Sigmoid colon (tissue), 7 donors: ENCODE measurements around the gene SERTAD3. TPM values are rescaled to one million over a fixed set of nuclear protein-coding genes. Genes with fewer than 3 reads are reported as not detected.
"Not testable (repeated sequence)": the region's sequence is repeated elsewhere in the genome, so short reads cannot be mapped to it uniquely, and the experiment has no call there.

Experiments
- DNase-seq: peaks from one replicate; pipeline ENCODE4 v3.0.0-alpha.2; 2019
- H3K27ac ChIP-seq, 4 donors: fragments of 200-600 bp; sonication (generic); one replicate each; pipeline ENCODE4 v1.5.1; 2016 to 2019; ENCODE audit warnings: mild to moderate bottlenecking in 1 of 4
- H3K27me3 ChIP-seq, 3 donors: fragments of 200-600 bp; sonication (generic); one replicate each; pipeline ENCODE4 v1.5.1; 2019; ENCODE audit warnings: mild to moderate bottlenecking in 1 of 3
- H3K36me3 ChIP-seq, 4 donors: fragments of 200-600 bp; sonication (generic); one replicate each; pipeline ENCODE4 v1.5.1; 2016 to 2019
- H3K4me1 ChIP-seq, 4 donors: fragments of 200-600 bp; sonication (generic); one replicate each; pipeline ENCODE4 v1.5.1; 2017 to 2019
- H3K4me3 ChIP-seq, 4 donors: fragments of 200-600 bp; sonication (generic); one replicate each; pipeline ENCODE4 v1.5.1; 2017 to 2019; ENCODE audit warnings: mild to moderate bottlenecking in 2 of 4, moderate library complexity in 1 of 4
- H3K9me3 ChIP-seq, 4 donors: fragments of 200-600 bp in 3 of 4; sonication (generic) in 3 of 4; one replicate each; pipeline versions ENCODE4 v1.5.1 to v1.6.1; 2013 to 2019
- EP300 ChIP-seq, 4 donors: sonication (generic); formaldehyde crosslinking; IDR thresholded peaks; one replicate each; pipeline ENCODE4 v1.6.1; 2017; ENCODE audit warnings: antibody characterized with exemption in 4 of 4
- POLR2A ChIP-seq, 2 donors: fragments of 450-650 bp; IDR thresholded peaks; one replicate each; pipeline ENCODE4 v1.6.1; 2016; ENCODE audit warnings: antibody characterized with exemption in 2 of 2, mild to moderate bottlenecking in 2 of 2, moderate library complexity in 2 of 2
- POLR2AphosphoS5 ChIP-seq, 4 donors: sonication (generic); formaldehyde crosslinking; IDR thresholded peaks; one replicate each; pipeline ENCODE4 v1.6.1; 2017; ENCODE audit warnings: antibody characterized with exemption in 4 of 4
- WGBS, 2 donors: extraction: QIAGEN DNeasy Blood & Tissue Kit; methylation state at CpG; one replicate each; pipeline ENCODE4 v1.1.7; 2013; 5-methylcytosine and 5-hydroxymethylcytosine counted together
- intact Hi-C: fragments of 100-400 bp; cut with DNase I; formaldehyde crosslinking; loops from one replicate; pipeline ENCODE4 v1.15.1; 2023
- polyA plus RNA-seq, 3 donors: library from polyadenylated mRNA; stranded (reverse); fragments of 200-250 nt; gene quantifications; one replicate each; pipeline ENCODE4 v1.2.3, GENCODE V29; 2013
- total RNA-seq, 4 donors: library from RNA; depleted of rRNA; stranded (reverse); fragments of >200 nt; gene quantifications; one replicate each; pipeline ENCODE4 v1.1.0, GENCODE V29; 2016
- TF ChIP-seq, protein P1 (sequence below), 4 experiments: fragments of 450-650 bp in 3 of 4; fragments of 200-600 bp in 1 of 4; IDR thresholded peaks; one replicate each; pipeline ENCODE4 v1.5.1; 2016 to 2019; ENCODE audit warnings: antibody characterized with exemption in 4 of 4, mild to moderate bottlenecking in 3 of 4, moderate library complexity in 2 of 4
- donor health status: healthy with polysubstance abuse.
- donor health status: Bipolar disorder and iron deficiency.
- donor health status: healthy.

SERTAD3 gene
- total and polyA plus RNA-seq, 7 donors = 15.5 to 60.7 (median 28.9) TPM

DNA sequence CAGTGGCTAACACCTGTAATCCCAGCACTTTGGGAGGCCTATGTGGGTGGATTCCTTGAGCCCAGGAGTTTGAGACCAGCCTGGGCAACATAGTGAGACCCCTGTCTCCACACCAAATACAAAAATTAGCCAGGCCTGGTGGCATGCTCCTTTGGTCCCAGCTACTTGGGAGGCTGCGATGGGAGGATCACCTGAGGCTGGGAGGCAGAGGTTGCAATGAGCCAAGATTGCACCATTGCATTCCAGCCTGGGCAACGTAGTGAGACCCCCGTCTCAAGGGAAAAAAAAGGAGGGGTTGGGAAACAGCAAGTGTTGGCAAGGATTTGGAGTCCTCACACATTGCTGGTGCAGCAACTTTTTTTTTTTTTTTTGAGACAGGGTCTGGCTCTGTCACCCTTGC is 41.9 kb upstream of the SERTAD3 start:
- Histone ChIP-seq H3K27ac (no peak overlapping the region), H3K9me3 (no peaks in the 10 kb centered on the region), H3K36me3 (no peaks in the 10 kb centered on the region), H3K4me3 (no peak overlapping the region), H3K4me1 (peaks cover 0 to 9% (median 3%) of the 10 kb centered on the region in 4 donors), H3K27me3 (peaks cover 0 to 8% (median 0%) of the 10 kb centered on the region in 3 donors)
- TF ChIP-seq, protein P1, sequence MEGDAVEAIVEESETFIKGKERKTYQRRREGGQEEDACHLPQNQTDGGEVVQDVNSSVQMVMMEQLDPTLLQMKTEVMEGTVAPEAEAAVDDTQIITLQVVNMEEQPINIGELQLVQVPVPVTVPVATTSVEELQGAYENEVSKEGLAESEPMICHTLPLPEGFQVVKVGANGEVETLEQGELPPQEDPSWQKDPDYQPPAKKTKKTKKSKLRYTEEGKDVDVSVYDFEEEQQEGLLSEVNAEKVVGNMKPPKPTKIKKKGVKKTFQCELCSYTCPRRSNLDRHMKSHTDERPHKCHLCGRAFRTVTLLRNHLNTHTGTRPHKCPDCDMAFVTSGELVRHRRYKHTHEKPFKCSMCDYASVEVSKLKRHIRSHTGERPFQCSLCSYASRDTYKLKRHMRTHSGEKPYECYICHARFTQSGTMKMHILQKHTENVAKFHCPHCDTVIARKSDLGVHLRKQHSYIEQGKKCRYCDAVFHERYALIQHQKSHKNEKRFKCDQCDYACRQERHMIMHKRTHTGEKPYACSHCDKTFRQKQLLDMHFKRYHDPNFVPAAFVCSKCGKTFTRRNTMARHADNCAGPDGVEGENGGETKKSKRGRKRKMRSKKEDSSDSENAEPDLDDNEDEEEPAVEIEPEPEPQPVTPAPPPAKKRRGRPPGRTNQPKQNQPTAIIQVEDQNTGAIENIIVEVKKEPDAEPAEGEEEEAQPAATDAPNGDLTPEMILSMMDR (IDR thresholded peaks at IDR 0.05) = no peak
- TF ChIP-seq POLR2A (IDR thresholded peaks at IDR 0.05) (no peak), POLR2AphosphoS5 (IDR thresholded peaks at IDR 0.05) (no peak), EP300 (IDR thresholded peaks at IDR 0.05) (no peak)
- intact Hi-C loops = no loop called here
- WGBS, 2 donors = 86 to 93% methylated on average over 3 of the region's 3 CpGs
- DNase-seq = no peak

DNA sequence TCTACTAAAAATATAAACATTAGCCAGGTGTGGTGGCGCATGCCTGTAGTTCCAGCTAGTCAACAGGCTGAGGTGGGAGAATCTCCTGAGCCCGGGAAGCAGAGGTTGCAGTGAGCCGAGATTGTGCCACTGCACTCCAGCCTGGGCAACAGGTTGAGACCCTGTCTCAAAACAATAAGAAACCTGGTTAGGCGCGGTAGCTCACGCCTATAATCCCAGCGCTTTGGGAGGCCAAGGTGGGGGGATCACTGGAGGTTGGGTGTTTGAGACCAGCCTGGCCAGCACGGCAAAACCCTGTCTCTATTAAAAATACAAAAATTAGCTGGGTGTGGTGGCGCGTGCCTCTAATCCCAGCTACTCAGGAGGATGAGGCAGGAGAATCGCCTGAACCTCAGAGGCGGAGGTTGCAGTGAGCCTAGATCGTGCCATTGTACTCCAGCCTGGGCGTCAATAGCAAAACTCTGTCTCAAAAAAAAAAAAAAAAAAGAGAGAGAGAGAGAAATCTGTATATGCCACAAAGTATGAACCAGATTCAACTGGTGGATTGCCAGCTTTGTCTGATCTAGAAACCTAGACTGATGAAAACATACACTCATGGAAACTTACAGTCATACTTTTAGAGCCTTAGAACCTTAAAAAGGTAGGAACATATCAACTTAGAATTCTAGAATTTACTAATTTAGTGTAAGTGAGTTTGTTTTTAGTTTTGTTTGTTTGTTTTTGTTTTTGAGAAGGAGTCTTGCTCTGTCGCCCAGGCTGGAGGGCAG is 31.9 kb upstream of the SERTAD3 start:
- H3K27ac ChIP-seq, H3K4me3 ChIP-seq, H3K9me3 ChIP-seq, H3K27me3 ChIP-seq, DNase-seq, H3K36me3 ChIP-seq, intact Hi-C loops, H3K4me1 ChIP-seq: not testable (repeated sequence)
- 85 to 91% methylated on average over 15 of the region's 15 CpGs for WGBS, 2 donors

DNA sequence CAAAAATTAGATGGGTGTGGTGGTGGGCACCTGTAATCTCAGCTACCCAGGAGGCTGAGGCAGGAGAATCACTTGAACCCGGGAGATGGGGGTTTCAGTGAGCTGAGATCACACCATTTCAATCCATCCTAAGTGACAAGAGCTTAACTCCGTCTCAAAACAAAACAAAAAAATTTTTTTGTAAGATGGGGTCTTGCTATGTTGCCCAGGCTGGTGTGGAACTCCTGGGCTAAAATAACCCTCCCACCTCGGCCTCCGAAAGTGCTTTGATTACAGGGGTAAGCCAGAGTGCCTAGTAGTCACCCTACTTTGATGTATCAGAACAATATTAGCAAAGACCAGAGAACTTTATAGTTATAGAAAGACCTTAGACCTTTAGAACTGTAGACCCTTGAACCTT is 30.6 kb upstream of the SERTAD3 start:
- Histone ChIP-seq H3K9me3 (no peaks in the 10 kb centered on the region), H3K27ac (no peak overlapping the region), H3K4me1 (no peaks in the 10 kb centered on the region), H3K36me3 (no peaks in the 10 kb centered on the region), H3K4me3 (no peak overlapping the region), H3K27me3 (no peaks in the 10 kb centered on the region)
- TF ChIP-seq, protein P1 (IDR thresholded peaks at IDR 0.05) = no peak
- no peak for TF ChIP-seq POLR2AphosphoS5 (IDR thresholded peaks at IDR 0.05)
- no peak for DNase-seq
- 88 to 89% methylated on average over 4 of the region's 4 CpGs for WGBS, 2 donors
- intact Hi-C loops = no loop called here

- Histone ChIP-seq H3K9me3 (no peaks in the 10 kb centered on the region), H3K27me3 (no peaks in the 10 kb centered on the region), H3K4me3 (no peak overlapping the region), H3K36me3 (no peaks in the 10 kb centered on the region), H3K4me1 (peaks cover 0 to 3% (median 1%) of the 10 kb centered on the region in 4 donors), H3K27ac (no peak overlapping the region)
- no peak for DNase-seq
- TF ChIP-seq EP300 (IDR thresholded peaks at IDR 0.05) = no peak
- TF ChIP-seq POLR2A (IDR thresholded peaks at IDR 0.05) = no peak
- TF ChIP-seq, protein P1 (IDR thresholded peaks at IDR 0.05) = no peak
- no peak for TF ChIP-seq POLR2AphosphoS5 (IDR thresholded peaks at IDR 0.05)
- 93 to 95% methylated on average over 13 of the region's 13 CpGs for WGBS, 2 donors
- intact Hi-C loops = no loop called here
Observed at GRCh38 chr19:40472516-40472915, 28.4 kb upstream of the SERTAD3 start.

DNA sequence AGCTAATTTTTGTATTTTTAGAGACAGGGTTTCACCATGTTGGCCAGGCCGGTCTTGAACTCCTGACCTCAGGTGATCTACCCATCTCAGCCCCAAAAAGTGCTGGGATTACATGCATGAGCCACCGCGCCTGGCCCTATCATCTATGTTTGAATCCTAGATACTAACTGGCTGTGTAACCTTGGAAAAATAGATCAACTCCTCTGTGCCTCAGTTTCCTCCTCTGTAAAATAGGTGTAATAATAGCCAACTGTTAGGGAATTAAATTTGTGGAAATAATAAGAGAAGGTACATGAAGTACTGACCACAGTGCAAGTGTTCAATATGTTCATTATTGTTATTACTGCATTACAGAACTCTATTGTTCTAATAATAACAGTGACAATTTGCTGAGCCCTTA is 27.0 kb upstream of the SERTAD3 start:
- DNase-seq = no peak
- H3K4me1 ChIP-seq = peaks cover 0 to 13% (median 13%) of the 10 kb centered on the region in 4 donors
- intact Hi-C loops = no loop called here
- no peaks in the 10 kb centered on the region for H3K36me3 ChIP-seq
- TF ChIP-seq, protein P1 (IDR thresholded peaks at IDR 0.05) = no peak
- TF ChIP-seq POLR2A (IDR thresholded peaks at IDR 0.05) (no peak), POLR2AphosphoS5 (IDR thresholded peaks at IDR 0.05) (no peak), EP300 (IDR thresholded peaks at IDR 0.05) (no peak)
- H3K27me3 ChIP-seq = no peaks in the 10 kb centered on the region
- H3K27ac ChIP-seq = no peak overlapping the region
- H3K9me3 ChIP-seq = no peaks in the 10 kb centered on the region
- H3K4me3 ChIP-seq = no peak overlapping the region
- 95 to 96% methylated on average over 3 of the region's 3 CpGs for WGBS, 2 donors
